Activated naive CD8-positive, alpha-beta T cell treated with anti-CD3 and anti-CD28 coated beads for 36 hours (primary cell): ENCODE measurements around the gene POLR1E. TPM values are rescaled to one million over a fixed set of nuclear protein-coding genes. Genes with fewer than 3 reads are reported as not detected.

Experiments
- DNase-seq: peaks from one replicate; pipeline ENCODE4 v3.0.0; 2021
- H3K27ac Mint-ChIP-seq: one replicate; pipeline ENCODE4 v1.8.0; 2022; ENCODE audit warnings: mild to moderate bottlenecking, moderate library complexity, mixed read lengths
- H3K27me3 Mint-ChIP-seq: one replicate; pipeline ENCODE4 v1.8.0; 2022; ENCODE audit warnings: mild to moderate bottlenecking, mixed read lengths
- H3K36me3 Mint-ChIP-seq: one replicate; pipeline ENCODE4 v1.8.0; 2021; ENCODE audit warnings: mild to moderate bottlenecking, mixed read lengths
- H3K4me1 Mint-ChIP-seq: one replicate; pipeline ENCODE4 v1.8.0; 2021; ENCODE audit warnings: mixed read lengths
- H3K4me3 Mint-ChIP-seq: one replicate; pipeline ENCODE4 v1.8.0; 2022; ENCODE audit warnings: mild to moderate bottlenecking, moderate library complexity, mixed read lengths
- H3K9me3 Mint-ChIP-seq: one replicate; pipeline ENCODE4 v1.8.0; 2022; ENCODE audit warnings: mixed read lengths
- total RNA-seq, 2 experiments: library from RNA; stranded (reverse); gene quantifications; one replicate each; pipeline ENCODE4 v1.2.3, GENCODE V29; 2021

POLR1E gene, protein sequence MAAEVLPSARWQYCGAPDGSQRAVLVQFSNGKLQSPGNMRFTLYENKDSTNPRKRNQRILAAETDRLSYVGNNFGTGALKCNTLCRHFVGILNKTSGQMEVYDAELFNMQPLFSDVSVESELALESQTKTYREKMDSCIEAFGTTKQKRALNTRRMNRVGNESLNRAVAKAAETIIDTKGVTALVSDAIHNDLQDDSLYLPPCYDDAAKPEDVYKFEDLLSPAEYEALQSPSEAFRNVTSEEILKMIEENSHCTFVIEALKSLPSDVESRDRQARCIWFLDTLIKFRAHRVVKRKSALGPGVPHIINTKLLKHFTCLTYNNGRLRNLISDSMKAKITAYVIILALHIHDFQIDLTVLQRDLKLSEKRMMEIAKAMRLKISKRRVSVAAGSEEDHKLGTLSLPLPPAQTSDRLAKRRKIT
- total RNA-seq: 10 to 100 TPM; 78.7 to 79.8 TPM

GRCh38 chr9:37485389-37486255, at the start of gene POLR1E:
POLR1E (plus strand) TSS chr9:37485948; CDS start chr9:37486048, 100 bp downstream.
- Mint-ChIP-seq H3K4me3 (peak within 1 kb of the TSS; percentile 98), H3K36me3 (peaks cover 33% of the 10 kb centered on the region), H3K27me3 (peaks cover 9% of the 10 kb centered on the region), H3K9me3 (no peaks in the 10 kb centered on the region), H3K27ac (peak within 1 kb of the TSS; percentile 90), H3K4me1 (peaks cover 31% of the 10 kb centered on the region)
- peak; percentile 97 for DNase-seq

- Mint-ChIP-seq H3K4me1 (peaks cover 4% of the 10 kb centered on the region), H3K9me3 (no peaks in the 10 kb centered on the region), H3K27ac (no peak overlapping the region), H3K36me3 (peaks cover 10% of the 10 kb centered on the region), H3K27me3 (no peaks in the 10 kb centered on the region), H3K4me3 (no peak overlapping the region)
- no peak for DNase-seq
Measured at GRCh38 chr9:37436540-37436939, 49.2 kb upstream of the POLR1E start.

GRCh38 chr9:37437010-37437409, 48.7 kb upstream of the POLR1E start:
- Mint-ChIP-seq H3K9me3 (no peaks in the 10 kb centered on the region), H3K36me3 (peaks cover 14% of the 10 kb centered on the region), H3K27me3 (no peaks in the 10 kb centered on the region), H3K27ac (no peak overlapping the region), H3K4me1 (peaks cover 4% of the 10 kb centered on the region), H3K4me3 (no peak overlapping the region)
- DNase-seq: no peak

GRCh38 chr9:37437621-37438020, 48.1 kb upstream of the POLR1E start:
- Mint-ChIP-seq H3K36me3 (peaks cover 14% of the 10 kb centered on the region), H3K27ac (peak overlapping the region; percentile 11), H3K9me3 (no peaks in the 10 kb centered on the region)

DNA sequence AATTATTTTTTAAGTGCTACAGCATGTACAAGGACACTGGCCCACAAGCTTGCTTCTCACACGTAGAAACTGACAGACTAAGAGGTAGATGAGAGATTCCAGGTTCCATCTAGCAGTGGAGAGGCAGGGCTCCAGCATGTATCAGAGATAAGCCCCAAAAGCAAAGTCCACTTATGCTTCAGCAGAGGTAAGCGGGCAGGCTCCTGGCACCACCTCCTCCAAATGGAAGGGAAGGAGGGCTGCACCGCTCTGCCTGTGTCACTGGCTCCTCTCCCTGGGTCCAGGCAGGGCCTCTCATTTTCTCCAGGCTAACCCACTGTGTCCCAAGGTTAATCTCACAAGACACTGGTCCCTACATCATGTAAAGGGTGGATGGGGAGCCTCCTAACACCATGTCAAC, 47.4 kb upstream of the POLR1E start:
- no peak overlapping the region for H3K27ac Mint-ChIP-seq
- no peaks in the 10 kb centered on the region for H3K9me3 Mint-ChIP-seq
- H3K4me3 Mint-ChIP-seq: no peak overlapping the region
- no peaks in the 10 kb centered on the region for H3K27me3 Mint-ChIP-seq
- H3K4me1 Mint-ChIP-seq: no peaks in the 10 kb centered on the region
- DNase-seq: no peak
- peaks cover 14% of the 10 kb centered on the region for H3K36me3 Mint-ChIP-seq

More at GRCh38 chr9:37437621-37438020, 48.1 kb upstream of the POLR1E start:
- DNase-seq: no peak
- H3K4me1 Mint-ChIP-seq: peaks cover 2% of the 10 kb centered on the region
- no peaks in the 10 kb centered on the region for H3K27me3 Mint-ChIP-seq
- no peak overlapping the region for H3K4me3 Mint-ChIP-seq

DNA sequence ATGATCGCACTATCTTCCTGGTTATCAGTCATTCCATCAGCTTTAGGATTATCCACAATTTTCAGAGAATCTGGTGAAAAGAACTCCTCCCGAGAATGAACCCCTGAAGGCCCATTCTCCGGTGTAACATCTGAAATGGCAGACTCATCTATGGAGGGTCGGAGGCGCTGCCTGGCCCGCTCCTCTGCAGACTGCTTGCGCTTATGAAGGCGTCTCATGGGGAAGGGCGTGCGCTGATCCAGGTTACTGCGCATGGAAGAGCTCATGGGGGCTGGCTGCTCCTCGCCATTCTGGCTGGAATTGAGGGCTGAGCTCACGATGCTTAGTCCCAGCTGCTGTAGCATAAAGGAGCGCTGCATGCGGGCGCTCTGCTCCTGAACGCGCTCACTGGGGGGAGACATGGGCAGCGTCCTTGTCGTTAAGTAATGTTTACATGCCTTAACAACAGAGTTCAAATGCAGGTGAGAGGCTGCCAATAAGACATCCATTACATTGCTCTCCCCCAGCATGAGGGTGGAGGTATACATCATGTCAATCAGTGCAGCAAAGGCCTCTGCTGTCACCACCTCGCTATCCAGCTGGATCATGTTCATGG, 43.9 kb upstream of the POLR1E start:
- Mint-ChIP-seq H3K4me3 (no peak overlapping the region), H3K36me3 (peaks cover 24% of the 10 kb centered on the region), H3K27ac (no peak overlapping the region), H3K4me1 (peaks cover 6% of the 10 kb centered on the region), H3K9me3 (no peaks in the 10 kb centered on the region), H3K27me3 (no peaks in the 10 kb centered on the region)
- no peak for DNase-seq

GRCh38 chr9:37442556-37442955, 43.2 kb upstream of the POLR1E start:
- Mint-ChIP-seq H3K9me3 (no peaks in the 10 kb centered on the region), H3K27me3 (no peaks in the 10 kb centered on the region), H3K4me3 (no peak overlapping the region), H3K36me3 (peaks cover 25% of the 10 kb centered on the region), H3K4me1 (peaks cover 9% of the 10 kb centered on the region), H3K27ac (no peak overlapping the region)
- no peak for DNase-seq

- DNase-seq: no peak
- peaks cover 11% of the 10 kb centered on the region for H3K4me1 Mint-ChIP-seq
Measured at GRCh38 chr9:37443566-37443965, 42.2 kb upstream of the POLR1E start.

DNA sequence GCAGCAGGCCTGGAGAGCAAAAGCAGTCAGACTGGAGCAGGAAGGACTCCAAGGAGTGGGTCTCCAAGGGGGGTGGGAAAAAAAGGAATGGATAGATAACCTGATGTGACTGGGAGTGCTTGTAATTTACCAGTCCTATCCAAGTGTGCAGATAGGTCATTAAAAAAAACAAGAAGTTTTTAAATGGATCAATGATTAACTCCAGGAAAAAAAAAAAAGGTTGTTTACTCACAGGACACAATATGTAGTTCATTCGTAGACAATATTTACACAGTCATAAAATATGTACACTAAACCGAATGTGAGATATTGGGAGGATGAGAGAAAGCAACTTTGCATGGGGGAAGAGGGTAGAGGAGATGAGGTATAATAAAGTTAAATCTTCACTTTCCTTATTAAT, 40.9 kb upstream of the POLR1E start:
- Mint-ChIP-seq H3K27ac (no peak overlapping the region), H3K4me1 (peaks cover 11% of the 10 kb centered on the region), H3K4me3 (no peak overlapping the region), H3K27me3 (no peaks in the 10 kb centered on the region), H3K9me3 (no peaks in the 10 kb centered on the region), H3K36me3 (peaks cover 26% of the 10 kb centered on the region)
- DNase-seq: no peak

More at GRCh38 chr9:37443566-37443965, 42.2 kb upstream of the POLR1E start:
- Mint-ChIP-seq H3K4me3 (no peak overlapping the region), H3K27me3 (no peaks in the 10 kb centered on the region), H3K9me3 (no peaks in the 10 kb centered on the region), H3K36me3 (peaks cover 24% of the 10 kb centered on the region), H3K27ac (no peak overlapping the region)

- Mint-ChIP-seq H3K4me1 (peaks cover 12% of the 10 kb centered on the region), H3K4me3 (no peak overlapping the region), H3K27me3 (no peaks in the 10 kb centered on the region), H3K36me3 (peaks cover 28% of the 10 kb centered on the region), H3K27ac (no peak overlapping the region), H3K9me3 (no peaks in the 10 kb centered on the region)
- no peak for DNase-seq
Measured at GRCh38 chr9:37445832-37446231, 39.9 kb upstream of the POLR1E start.

DNA sequence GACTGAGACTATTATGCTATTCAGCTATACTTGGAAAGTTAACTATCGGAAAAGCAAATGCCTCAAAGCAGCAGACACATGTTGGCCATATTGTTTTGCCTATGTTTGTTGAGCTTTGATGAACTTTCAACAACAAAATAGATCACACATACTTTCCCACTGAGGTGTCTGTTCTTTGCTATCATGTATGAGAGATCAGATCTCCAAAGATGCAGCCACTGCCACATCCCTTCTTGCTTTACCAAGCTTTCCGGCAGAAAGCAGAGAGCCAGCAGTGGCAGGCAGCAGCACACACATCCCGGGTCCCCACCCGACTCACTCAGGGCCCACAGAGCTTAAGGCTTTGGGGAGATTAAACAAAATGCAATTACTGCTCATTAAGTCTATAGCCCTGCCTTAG, 39.3 kb upstream of the POLR1E start:
- Mint-ChIP-seq H3K27ac (no peak overlapping the region), H3K9me3 (no peaks in the 10 kb centered on the region), H3K27me3 (no peaks in the 10 kb centered on the region), H3K4me1 (peaks cover 15% of the 10 kb centered on the region), H3K36me3 (peaks cover 26% of the 10 kb centered on the region), H3K4me3 (no peak overlapping the region)
- no peak for DNase-seq

GRCh38 chr9:37447111-37447510, 38.6 kb upstream of the POLR1E start:
- Mint-ChIP-seq H3K36me3 (peaks cover 20% of the 10 kb centered on the region), H3K4me1 (peaks cover 15% of the 10 kb centered on the region), H3K9me3 (no peaks in the 10 kb centered on the region), H3K27me3 (no peaks in the 10 kb centered on the region), H3K27ac (no peak overlapping the region), H3K4me3 (no peak overlapping the region)
- no peak for DNase-seq

GRCh38 chr9:37449862-37450632, 35.7 kb upstream of the POLR1E start:
- Mint-ChIP-seq H3K27ac (no peak overlapping the region), H3K27me3 (no peaks in the 10 kb centered on the region), H3K9me3 (no peaks in the 10 kb centered on the region), H3K4me1 (peaks cover 33% of the 10 kb centered on the region), H3K36me3 (peaks cover 18% of the 10 kb centered on the region), H3K4me3 (no peak overlapping the region)
- no peak for DNase-seq

- Mint-ChIP-seq H3K27ac (no peak overlapping the region), H3K4me3 (no peak overlapping the region), H3K4me1 (peaks cover 40% of the 10 kb centered on the region), H3K9me3 (no peaks in the 10 kb centered on the region), H3K27me3 (no peaks in the 10 kb centered on the region), H3K36me3 (peaks cover 19% of the 10 kb centered on the region)
- no peak for DNase-seq
Measured at GRCh38 chr9:37451628-37452027, 34.1 kb upstream of the POLR1E start.
